ENCODE results near the gene LASP1NB.
"Not testable (repeated sequence)": the region's sequence is repeated elsewhere in the genome, so short reads cannot be mapped to it uniquely, and the experiment has no call there.

The LASP1NB gene

GRCh38 chr17:38918129-38918913, 7.1 kb upstream of the LASP1NB start:
- no peak for DNase-seq

GRCh38 chr17:38918916-38919315, 6.5 kb upstream of the LASP1NB start:
- no peak for DNase-seq

- no peak for DNase-seq
Observed at GRCh38 chr17:38919316-38920078, 5.9 kb upstream of the LASP1NB start.

- DNase-seq = no peak
Observed at GRCh38 chr17:38920374-38921291, 4.8 kb upstream of the LASP1NB start.

GRCh38 chr17:38921756-38922411, 3.5 kb upstream of the LASP1NB start:
- no peak for DNase-seq

GRCh38 chr17:38922538-38923297, 2.7 kb upstream of the LASP1NB start:
- DNase-seq = no peak

- DNase-seq = no peak
Observed at GRCh38 chr17:38926293-38927070, 1.1 kb downstream of the LASP1NB start.

- not testable (repeated sequence) for DNase-seq
Observed at GRCh38 chr17:38930782-38931181, 5.4 kb downstream of the LASP1NB start.

- DNase-seq = not testable (repeated sequence)
Observed at GRCh38 chr17:38933962-38934361, 8.5 kb downstream of the LASP1NB start.

GRCh38 chr17:38939987-38940386, 14.6 kb downstream of the LASP1NB start:
- DNase-seq = no peak

GRCh38 chr17:38940404-38940803, 15.0 kb downstream of the LASP1NB start:
- no peak for DNase-seq

GRCh38 chr17:38942696-38943334, 17.4 kb downstream of the LASP1NB start:
- DNase-seq = no peak

GRCh38 chr17:38943607-38944006, 18.2 kb downstream of the LASP1NB start:
- DNase-seq = no peak

GRCh38 chr17:38947189-38947588, 21.8 kb downstream of the LASP1NB start:
- no peak for DNase-seq

- DNase-seq = not testable (repeated sequence)
Observed at GRCh38 chr17:38953800-38954199, 28.4 kb downstream of the LASP1NB start.

- no peak for DNase-seq
Observed at GRCh38 chr17:38958326-38958725, 32.9 kb downstream of the LASP1NB start.

GRCh38 chr17:38958756-38959155, 33.3 kb downstream of the LASP1NB start:
- DNase-seq = no peak

GRCh38 chr17:38959508-38959907, 34.1 kb downstream of the LASP1NB start:
- no peak for DNase-seq

- DNase-seq = peak; percentile 17
Observed at GRCh38 chr17:38960402-38960801, 35.0 kb downstream of the LASP1NB start.

GRCh38 chr17:38961413-38961812, 36.0 kb downstream of the LASP1NB start:
- peak; percentile 15 for DNase-seq

All from central memory CD4-positive, alpha-beta T cell (primary cell).